Left lobe of liver (tissue), 2 donors: ENCODE measurements around the gene FXYD7. TPM values are rescaled to one million over a fixed set of nuclear protein-coding genes. Genes with fewer than 3 reads are reported as not detected.
A peak's percentile ranks its signal among the peaks of the same experiment; 100 is the strongest.

ENCODE experiments used
- ATAC-seq: fragments of 200-7000 bp; cut with Tn5 transposase; one replicate; pipeline ENCODE4 v1.9.1; 2020; ENCODE audit warnings: mild to moderate bottlenecking, moderate library complexity
- DNase-seq: peaks from one replicate; pipeline ENCODE4 v3.0.0-alpha.2; 2020; ENCODE audit warnings: low spot score
- total RNA-seq: library from RNA; stranded (reverse); gene quantifications from one replicate; pipeline ENCODE4 v1.2.1, GENCODE V29; 2021
- donor health status: DM: no; HTN: no; CAD: no; lungs with moderate emphysema.
- donor health status: DM: no; HTN: yes; CAD: no.

Gene FXYD7
- total RNA-seq, 1 donor from 2014 or later = 0.60 TPM

GRCh38 chr19:35162471-35163326 is 19.6 kb downstream of the FXYD7 start:
- DNase-seq (no peak), ATAC-seq (no peak)

GRCh38 chr19:35164418-35164817 is 21.4 kb downstream of the FXYD7 start:
- DNase-seq = no peak
- no peak for ATAC-seq

DNA sequence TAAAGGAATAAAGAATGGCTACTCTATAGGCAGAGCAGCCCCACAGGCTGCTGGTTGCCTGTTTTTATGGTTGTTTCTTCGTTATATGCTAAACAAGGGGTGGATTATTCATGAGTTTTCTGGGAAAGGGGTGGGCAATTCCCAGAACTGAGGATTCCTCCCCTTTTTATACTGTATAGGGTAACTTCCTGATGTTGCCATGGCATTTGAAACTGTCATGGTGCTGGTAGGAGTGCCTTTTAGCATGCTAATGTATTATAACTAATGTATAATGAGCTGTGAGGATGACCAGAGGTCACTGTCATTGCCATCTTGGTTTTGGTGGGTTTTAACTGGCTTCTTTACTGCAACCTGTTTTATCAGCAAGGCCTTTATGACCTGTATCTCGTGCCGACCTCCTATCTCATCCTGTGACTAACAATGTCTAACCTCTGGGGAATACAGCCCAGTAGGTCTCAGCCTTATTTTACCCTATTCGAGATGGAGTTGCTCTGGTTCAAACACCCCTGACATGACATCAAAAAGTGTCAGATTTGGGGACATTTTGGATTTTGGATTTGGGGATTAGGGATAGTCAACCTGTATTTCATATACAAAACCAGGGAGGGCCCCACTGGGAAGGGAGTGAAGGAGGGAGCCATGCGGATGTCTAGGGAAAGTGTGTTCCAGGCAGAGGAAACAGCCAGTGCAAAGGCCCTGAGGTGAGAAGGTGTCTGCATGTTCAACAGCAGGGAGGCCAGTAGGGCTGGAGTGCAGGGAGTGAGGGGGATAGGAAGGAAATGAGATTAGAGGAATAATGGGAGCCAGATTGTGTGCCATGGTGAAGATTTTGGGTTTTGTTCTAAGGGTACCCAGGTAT is 22.4 kb downstream of the FXYD7 start:
- ATAC-seq = no peak

GRCh38 chr19:35166100-35167063 is 23.3 kb downstream of the FXYD7 start:
- DNase-seq (no peak), ATAC-seq (no peak)

More for the DNA sequence above, 22.4 kb downstream of the FXYD7 start:
- DNase-seq = no peak

- no peak for ATAC-seq
- no peak for DNase-seq
Observed at GRCh38 chr19:35167251-35168119, 24.4 kb downstream of the FXYD7 start.

GRCh38 chr19:35168196-35168595 is 25.1 kb downstream of the FXYD7 start:
- no peak for DNase-seq

DNA sequence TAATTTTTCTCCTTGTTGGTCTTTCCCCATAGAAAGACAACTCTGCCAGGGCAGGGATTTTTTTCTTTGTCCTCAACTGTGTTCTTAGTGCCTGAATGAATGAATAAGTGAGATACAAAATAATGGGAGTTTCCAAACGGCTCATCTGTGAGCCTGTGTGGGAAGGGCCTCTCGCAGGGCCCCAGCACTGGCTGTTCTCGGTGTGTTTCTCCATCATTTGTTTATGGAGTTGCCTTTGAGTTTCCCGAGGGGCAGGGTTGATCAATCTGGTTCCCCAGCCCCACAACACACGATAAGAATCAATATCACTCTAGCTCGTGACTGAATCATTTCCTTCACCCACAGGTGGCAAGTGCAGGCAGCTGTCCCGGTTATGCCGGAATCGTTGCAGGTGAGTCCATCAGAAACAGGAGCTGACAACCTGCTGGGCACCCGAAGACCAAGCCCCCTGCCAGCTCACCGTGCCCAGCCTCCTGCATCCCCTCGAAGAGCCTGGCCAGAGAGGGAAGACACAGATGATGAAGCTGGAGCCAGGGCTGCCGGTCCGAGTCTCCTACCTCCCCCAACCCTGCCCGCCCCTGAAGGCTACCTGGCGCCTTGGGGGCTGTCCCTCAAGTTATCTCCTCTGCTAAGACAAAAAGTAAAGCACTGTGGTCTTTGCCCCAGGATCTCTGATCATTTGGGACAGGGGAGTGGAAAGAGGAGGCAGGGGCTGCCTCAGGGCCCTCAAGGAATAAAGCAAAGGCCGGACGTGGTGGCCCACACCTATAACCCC is 26.4 kb downstream of the FXYD7 start:
- DNase-seq = no peak
- ATAC-seq = peak; percentile 18

More at GRCh38 chr19:35168196-35168595, 25.1 kb downstream of the FXYD7 start:
- ATAC-seq = no peak

DNA sequence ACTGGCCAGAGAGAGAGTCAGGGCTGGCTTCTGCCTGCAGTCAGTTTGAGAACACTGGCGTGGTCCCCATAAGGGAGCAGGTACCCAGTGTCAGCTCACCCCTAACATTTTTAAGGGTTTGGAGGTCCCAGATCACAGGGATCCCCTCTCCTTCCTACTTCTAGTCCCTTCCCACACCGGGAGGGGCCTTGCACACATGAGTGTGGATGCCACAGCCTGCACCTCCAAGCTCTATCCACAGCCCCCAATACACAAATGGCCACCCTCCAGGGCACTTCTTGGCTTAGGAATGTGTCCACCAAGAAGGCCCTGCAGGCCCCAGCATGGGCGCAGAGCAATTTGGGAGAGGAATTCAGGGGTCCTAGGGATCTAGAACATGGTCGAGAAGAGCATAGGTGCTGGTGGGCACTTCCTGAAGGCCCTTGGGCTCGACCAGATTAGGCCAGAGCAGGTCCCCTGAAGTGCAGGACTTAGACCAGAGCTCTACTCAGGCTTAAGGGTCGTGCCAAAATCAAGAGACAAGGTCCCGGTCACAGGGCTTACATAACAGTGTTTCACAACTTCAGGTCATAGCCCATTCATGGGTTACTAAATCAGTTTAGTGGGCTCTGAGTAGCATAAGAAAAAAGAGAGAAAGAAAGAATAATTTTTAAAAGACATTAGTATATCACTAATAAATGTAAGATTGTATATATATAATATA is 27.5 kb downstream of the FXYD7 start:
- ATAC-seq (peak; percentile 90), DNase-seq (peak; percentile 84)

DNA sequence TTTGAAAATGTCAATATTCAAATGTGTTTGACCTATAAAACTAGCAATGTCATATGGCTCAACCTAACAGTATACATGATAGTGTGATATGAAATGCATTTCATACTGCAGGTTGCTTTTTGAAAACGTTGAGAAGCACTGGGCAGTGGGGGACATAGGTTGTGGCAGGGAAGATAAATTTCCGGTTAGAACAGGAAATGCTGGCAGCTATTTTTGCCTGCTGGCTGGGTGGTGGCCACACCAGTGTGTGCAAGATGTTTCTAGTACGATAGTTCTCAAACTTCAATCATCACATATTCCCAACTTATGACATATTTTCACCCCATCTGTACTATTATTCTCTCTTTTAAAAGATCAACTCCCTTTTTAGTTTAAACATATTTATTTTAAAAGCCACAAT is 28.7 kb downstream of the FXYD7 start:
- ATAC-seq = no peak
- DNase-seq = no peak

DNA sequence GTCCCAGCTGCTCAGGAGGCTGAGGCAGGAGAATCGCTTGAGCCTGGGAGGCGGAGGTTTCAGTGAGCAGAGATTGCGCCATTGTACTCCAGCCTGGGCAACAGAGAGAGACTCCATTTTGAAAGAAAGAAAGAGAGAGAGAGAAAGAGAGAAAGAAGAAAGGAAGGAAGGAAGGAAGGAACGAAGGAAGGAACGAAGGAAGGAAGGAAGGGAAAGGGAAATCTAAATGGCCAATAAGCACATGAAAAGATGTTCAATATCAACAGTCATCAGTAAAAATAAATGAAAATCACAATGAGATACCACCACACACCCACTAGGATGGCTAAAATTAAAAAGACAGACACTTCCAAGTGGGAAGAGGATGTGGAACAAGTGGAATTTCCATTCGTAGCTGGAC is 31.2 kb downstream of the FXYD7 start:
- ATAC-seq (no peak), DNase-seq (no peak)

GRCh38 chr19:35176181-35176570 is 33.1 kb downstream of the FXYD7 start:
- no peak for ATAC-seq
- no peak for DNase-seq

GRCh38 chr19:35177377-35178274 is 34.6 kb downstream of the FXYD7 start:
- DNase-seq (no peak), ATAC-seq (no peak)

DNA sequence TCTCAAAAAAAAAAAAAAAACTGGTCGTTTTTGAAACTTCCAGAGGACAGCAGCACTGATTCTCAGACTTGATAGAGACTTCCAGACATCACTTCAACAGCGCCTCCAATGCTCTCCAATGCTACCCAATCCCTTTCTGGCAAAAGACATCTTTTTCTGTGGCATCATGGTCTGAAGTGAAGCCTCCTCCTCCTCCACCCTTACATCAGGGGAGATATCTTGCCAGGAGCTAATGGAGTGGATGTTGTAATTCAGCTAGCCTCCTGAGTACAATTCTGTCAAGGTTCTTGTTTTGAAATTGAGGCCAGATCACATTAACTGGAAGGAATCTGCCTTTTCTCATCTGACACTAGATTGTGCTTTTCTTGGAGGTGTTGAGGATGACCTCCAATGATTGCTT is 35.6 kb downstream of the FXYD7 start:
- DNase-seq = no peak
- no peak for ATAC-seq

GRCh38 chr19:35179830-35180229 is 36.8 kb downstream of the FXYD7 start:
- DNase-seq (peak; percentile 10), ATAC-seq (no peak)

DNA sequence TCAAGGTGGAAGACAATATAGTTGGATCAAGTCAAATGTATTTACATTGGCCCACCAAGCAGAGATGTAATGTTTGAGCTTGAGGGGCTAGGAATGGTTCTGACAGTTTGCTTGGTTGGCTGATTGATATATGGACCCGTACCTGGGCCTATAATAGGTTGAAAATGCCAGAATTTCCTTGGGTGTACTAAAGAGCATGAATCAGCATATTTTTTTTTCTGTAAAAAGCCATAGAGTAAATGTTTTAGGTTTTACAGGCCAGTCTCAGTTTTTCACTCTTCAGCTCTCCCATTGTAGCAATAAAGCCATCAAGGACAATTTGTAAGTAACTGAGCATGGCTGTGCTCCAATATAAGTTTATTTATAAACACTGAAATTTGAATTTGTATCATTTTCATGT is 38.3 kb downstream of the FXYD7 start:
- ATAC-seq = no peak
- DNase-seq = no peak

DNA sequence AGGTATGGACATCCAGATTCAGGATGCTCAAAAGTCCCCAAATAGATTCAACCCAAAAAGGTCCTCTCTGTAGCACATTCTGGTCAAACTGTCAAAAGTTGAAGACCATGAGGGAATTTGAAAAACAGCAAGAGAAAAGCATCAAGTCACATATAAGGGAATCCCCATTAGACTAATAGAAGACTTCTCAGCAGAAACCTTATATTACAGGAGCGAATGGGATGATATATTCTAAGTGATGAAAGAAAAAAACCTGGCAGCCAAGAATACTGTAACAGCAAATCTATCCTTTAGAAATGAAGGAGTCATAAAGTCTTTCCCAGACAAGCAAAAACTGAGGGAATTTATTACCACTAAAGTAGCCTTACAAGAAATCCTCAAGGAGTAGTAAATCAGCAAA is 41.2 kb downstream of the FXYD7 start:
- ATAC-seq (no peak), DNase-seq (no peak)

DNA sequence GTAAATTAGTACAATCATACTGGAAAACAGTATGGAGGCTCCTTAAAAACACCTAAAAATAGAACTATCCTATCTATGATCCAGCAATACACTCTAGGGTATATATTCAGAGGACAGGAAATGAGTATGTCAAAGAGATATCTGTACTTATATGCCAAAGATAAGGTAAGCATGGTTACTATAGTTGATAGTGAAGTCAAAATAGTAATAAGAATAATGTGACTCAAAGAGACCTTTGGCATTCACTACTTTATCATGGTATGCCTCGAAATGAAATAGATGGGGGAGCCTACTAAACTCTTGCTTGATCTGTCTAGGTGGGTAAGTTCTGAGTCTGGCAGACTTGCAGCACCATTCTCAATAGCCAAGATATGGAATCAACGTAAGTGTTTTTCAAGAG is 41.8 kb downstream of the FXYD7 start:
- no peak for DNase-seq
- no peak for ATAC-seq
